LNCaP clone FGC (cell line): ENCODE measurements around the gene DDIT3.

Source experiments
- DNase-seq: peaks from one replicate; pipeline ENCODE4 v3.0.0-alpha.2; 2011; ENCODE audit warnings: low read depth
- H3K4me3 ChIP-seq: 2 replicates; pipeline ENCODE4 v1.5.1; 2011; ENCODE audit warnings: mild to moderate bottlenecking, low read depth, low read length, control low read depth
- CTCF ChIP-seq: IDR thresholded peaks from 2 replicates; pipeline ENCODE4 v1.5.1; 2012; ENCODE audit warnings: mild to moderate bottlenecking; ENCODE audit not compliant: control insufficient read depth, insufficient read depth; ENCODE audit errors: extremely low read depth

Gene DDIT3

GRCh38 chr12:57479043-57479375 is 41.3 kb downstream of the DDIT3 start:
- no peak overlapping the region for H3K4me3 ChIP-seq
- TF ChIP-seq CTCF: no peak
- no peak for DNase-seq

DNA sequence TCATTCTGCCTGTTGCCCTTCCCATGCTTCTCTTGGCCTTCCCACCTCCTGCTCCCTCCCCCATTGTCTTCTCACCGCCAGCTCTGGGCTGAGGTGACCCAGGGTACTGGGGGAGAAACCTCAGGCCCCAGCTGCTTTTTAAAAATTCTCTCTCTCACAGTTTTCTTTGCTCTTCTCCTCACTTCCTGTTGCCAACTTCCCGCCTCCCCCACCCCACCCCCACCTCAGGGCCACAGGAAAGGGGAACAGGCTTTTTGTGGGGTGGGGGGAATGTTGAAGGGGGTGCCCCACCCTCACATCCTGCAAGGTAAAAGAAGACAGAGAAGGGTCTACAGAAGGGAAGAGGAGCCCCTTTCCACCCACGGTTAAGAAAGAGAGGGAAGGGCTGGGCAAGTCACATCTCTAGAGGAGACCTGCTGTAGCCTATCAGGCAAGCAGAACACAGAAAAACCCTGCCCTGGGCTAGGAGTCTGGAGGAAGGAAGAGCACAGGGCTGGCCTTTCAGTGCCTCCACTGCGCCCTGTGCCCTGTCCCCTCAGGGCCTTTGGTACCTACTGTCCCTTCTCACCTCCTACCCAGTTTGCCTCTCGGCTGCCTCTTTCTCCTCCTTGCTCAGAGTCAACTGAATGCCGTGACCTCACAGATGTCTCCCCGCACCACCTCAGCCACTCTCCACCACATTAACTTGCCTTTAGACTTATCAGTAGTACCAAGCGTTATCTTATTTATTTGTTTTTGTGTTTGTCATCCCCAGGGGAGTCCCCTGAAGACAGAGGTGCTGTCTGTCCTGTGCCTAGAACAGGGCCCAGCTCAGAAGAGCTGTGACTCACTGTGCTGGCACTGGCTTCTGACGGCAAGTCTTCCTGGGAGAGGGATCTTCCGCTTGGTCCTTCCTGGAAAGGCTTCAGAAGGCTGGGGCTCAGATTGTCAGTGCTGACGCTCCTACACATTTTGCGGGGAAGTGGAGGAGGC is 42.3 kb downstream of the DDIT3 start:
- no peak for TF ChIP-seq CTCF
- no peak overlapping the region for H3K4me3 ChIP-seq
- DNase-seq: no peak

- no peak for TF ChIP-seq CTCF
- DNase-seq: no peak
- no peak overlapping the region for H3K4me3 ChIP-seq
Observed at GRCh38 chr12:57476993-57477709, 43.2 kb downstream of the DDIT3 start.

GRCh38 chr12:57476162-57476992 is 43.9 kb downstream of the DDIT3 start:
- TF ChIP-seq CTCF: no peak
- DNase-seq: no peak
- H3K4me3 ChIP-seq: no peak overlapping the region

- no peak for TF ChIP-seq CTCF
- H3K4me3 ChIP-seq: no peak overlapping the region
- DNase-seq: no peak
Observed at GRCh38 chr12:57475271-57476161, 44.8 kb downstream of the DDIT3 start.

DNA sequence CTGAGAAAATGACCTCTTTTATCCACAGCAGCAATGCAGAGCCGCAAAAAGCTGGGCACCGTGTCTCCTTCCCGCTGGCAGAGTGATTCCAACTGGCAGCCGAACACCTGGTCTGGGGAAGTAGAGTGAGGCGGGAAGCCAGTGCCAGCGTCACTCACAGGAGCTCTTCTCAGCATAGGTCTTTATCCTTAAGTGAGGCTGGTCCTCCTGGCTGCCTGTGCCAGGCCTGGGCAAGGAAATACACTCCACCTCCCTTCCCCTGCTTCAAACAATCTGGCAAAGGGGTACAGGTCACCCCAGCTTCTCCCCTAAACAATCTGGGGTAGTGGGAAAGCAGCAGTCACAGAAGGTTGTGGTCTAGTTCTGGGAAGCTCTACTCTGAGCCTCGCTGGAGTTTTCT is 45.5 kb downstream of the DDIT3 start:
- no peak for DNase-seq
- no peak for TF ChIP-seq CTCF
- no peak overlapping the region for H3K4me3 ChIP-seq
